Spleen (tissue), 7 donors: ENCODE data around the gene STN1.

ENCODE experiments used
- POLR2A ChIP-seq, 3 donors: fragments of 450-650 bp; IDR thresholded peaks; one replicate each; pipeline ENCODE4 v1.5.1; 2017; ENCODE audit warnings: antibody characterized with exemption in 3 of 3, mild to moderate bottlenecking in 1 of 3
- POLR2AphosphoS5 ChIP-seq, 3 donors: sonication (generic); formaldehyde crosslinking; IDR thresholded peaks; one replicate each; pipeline ENCODE4 v1.5.1; 2017; ENCODE audit warnings: antibody characterized with exemption in 3 of 3
- TF ChIP-seq, protein P1 (sequence below), 11 experiments: fragments of 200-600 bp in 7 of 11; fragments of 450-650 bp in 4 of 11; sonication (generic) in 4 of 11; IDR thresholded peaks in 8 of 11; conservative IDR thresholded peaks in 3 of 11; 1 replicate in 7 of 11; 2 replicates in 4 of 11; pipeline versions ENCODE4 v1.4.0 to v1.8.0; 2016 to 2021; ENCODE audit warnings: antibody characterized with exemption in 11 of 11, inconsistent platforms in 4 of 11, mild to moderate bottlenecking in 1 of 11
- donor health status: DM: no; HTN: no; CAD: no; lungs with moderate emphysema.
- donor health status: DM: no; HTN: no; CAD: no.
- donor health status: DM: no; HTN: no; CAD: no.

DNA sequence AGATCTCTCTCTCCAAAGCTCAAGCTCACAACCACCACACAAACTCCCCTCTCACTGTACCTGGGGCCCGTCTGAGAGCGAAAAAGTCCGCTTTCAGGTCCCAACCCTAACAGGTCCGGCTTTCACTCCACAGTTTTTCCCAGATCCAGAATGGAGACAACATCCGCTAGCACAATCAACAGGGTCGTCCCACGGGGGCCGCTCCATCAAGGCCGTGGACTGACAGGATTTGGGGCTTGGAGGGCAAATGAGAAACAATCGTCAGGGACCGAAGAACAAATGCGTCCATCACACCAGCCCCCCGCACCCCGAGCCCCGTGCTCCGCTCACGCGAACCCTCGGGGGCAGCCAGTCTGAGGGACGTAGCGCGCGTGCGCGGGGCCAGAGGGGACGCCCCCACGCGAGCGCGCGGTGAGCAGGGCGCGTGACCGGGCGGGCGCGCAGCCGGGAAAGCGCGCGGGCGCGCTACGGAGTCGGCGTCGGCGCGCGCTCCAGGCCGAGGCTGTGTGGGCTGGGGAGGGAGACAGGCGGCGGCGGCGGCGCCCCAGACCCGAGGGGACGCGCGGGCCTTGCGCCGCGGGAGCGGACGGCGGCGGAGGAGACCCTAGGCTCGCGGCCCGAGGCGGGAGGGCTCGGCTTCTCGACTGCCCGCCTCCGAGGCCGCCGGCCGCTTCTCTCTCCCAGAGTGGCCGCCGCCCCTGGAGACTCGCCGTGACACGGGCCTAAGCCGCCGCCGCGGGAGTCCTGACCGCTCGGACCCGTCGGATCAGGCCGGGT lies 48.9 kb upstream of the STN1 start, which contains the start of gene SLK:
- TF ChIP-seq POLR2AphosphoS5 (IDR thresholded peaks at IDR 0.05) (peak; percentile 87 to 93 (median 89)), POLR2A (IDR thresholded peaks at IDR 0.05) (peak in 2 of 3 donors; percentile 85 to 86)
- TF ChIP-seq, protein P1, sequence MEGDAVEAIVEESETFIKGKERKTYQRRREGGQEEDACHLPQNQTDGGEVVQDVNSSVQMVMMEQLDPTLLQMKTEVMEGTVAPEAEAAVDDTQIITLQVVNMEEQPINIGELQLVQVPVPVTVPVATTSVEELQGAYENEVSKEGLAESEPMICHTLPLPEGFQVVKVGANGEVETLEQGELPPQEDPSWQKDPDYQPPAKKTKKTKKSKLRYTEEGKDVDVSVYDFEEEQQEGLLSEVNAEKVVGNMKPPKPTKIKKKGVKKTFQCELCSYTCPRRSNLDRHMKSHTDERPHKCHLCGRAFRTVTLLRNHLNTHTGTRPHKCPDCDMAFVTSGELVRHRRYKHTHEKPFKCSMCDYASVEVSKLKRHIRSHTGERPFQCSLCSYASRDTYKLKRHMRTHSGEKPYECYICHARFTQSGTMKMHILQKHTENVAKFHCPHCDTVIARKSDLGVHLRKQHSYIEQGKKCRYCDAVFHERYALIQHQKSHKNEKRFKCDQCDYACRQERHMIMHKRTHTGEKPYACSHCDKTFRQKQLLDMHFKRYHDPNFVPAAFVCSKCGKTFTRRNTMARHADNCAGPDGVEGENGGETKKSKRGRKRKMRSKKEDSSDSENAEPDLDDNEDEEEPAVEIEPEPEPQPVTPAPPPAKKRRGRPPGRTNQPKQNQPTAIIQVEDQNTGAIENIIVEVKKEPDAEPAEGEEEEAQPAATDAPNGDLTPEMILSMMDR (IDR thresholded peaks at IDR 0.05 in 8 of 11, conservative IDR thresholded peaks at IDR 0.05 in 3 of 11): no peak
